Fibroblast of peridontal ligament (primary cell): ENCODE measurements around the gene CXXC1.
"Not testable (repeated sequence)": the region's sequence is repeated elsewhere in the genome, so short reads cannot be mapped to it uniquely, and the experiment has no call there.

Experiments
- DNase-seq: peaks from one replicate; pipeline ENCODE4 v3.0.0-alpha.2; 2010; ENCODE audit errors: extremely low read depth

CXXC1 gene

GRCh38 chr18:50274044-50274442 is 13.4 kb downstream of the CXXC1 start:
- no peak for DNase-seq

DNA sequence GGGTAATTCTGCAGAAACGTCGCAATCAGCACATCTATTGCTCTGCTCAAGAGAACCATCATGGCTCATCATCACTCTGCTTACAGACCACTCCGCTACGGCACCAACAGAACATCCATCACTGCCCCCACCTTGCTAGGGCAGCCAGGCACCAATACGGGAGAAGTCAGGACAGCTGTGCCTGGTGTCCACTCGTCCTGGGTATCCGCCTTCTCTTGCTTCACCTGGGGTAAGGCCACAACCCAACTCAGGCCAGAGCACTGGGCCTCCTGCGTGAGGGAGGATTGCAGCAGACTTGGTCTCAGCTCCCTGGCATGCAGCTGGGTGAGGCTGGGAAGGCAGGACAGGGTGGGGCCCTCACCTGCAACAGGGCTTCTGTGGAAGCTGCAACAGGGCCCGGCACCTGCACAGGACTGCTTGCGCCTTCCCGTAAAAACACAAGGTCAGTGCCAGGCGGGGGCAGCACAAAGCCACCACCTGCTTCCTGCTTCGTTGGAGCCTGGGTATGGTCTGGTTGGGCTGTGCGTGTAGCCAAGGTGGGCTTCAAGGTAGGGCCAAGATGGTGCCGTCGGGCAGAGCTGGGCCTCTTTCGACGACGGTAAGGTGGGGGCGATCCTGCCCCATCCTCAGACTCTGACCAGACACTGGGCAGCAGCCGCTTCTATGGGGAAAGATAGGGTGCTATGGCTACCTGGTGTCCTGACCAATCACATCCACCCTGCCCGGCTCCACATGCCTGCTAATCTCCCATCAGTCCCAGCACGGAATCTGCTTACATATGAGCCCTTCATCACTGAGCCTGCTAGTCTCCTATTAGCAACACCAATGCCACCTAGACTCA is 14.1 kb downstream of the CXXC1 start:
- DNase-seq = no peak

DNA sequence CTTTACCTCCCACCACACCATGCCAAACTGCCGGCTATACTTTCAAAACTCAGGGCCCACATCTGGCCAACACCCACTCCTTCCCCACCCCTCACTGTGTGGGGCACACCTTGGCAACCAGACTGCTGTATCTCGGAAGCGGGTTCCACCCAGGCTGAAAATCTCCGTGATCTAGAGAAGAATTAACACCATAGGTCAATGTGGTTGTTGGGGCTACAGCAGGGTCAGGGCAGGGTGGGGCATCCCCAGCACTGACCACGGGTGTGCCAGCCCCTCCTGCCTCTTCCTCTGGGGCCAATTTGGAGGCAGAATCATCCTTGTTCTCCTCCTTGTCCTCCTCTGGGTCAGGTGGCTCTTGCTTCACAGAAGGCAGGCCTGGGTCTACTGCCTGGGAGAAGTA is 14.9 kb downstream of the CXXC1 start:
- DNase-seq = no peak

- DNase-seq = peak; percentile 62
These were observed 19.3 kb downstream of the CXXC1 start for GRCh38 chr18:50268022-50268747.

DNA sequence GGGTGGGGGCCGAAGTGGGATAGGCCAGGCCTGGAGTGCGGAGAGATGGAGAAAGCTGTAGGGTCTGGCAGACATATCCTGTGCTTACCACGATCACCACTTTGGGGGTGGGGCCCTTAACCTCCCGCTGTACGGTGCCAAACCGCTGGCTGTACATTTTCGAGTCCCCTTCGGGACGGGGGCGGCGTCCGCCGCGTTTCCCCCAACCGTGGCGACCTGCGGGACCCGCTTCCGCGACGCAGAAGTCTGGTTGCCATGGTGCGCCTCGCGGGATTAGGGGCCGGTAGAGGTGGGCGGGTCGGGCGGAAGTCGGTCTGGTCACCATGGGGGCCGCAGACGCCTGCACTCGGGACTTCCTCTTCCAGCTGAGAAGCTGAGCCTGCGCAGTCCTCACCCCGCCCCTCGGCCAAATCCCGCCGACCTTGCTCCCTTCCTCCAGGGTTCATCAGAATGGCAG is 21.2 kb downstream of the CXXC1 start, which contains the start of gene CFAP53:
CFAP53 (minus strand) TSS at position 248 of the 457 bp plus-strand sequence; CDS start at position 157, 91 bp downstream.
- DNase-seq = peak; percentile 81

- no peak for DNase-seq
These were observed 24.5 kb downstream of the CXXC1 start for GRCh38 chr18:50262977-50263376.

DNA sequence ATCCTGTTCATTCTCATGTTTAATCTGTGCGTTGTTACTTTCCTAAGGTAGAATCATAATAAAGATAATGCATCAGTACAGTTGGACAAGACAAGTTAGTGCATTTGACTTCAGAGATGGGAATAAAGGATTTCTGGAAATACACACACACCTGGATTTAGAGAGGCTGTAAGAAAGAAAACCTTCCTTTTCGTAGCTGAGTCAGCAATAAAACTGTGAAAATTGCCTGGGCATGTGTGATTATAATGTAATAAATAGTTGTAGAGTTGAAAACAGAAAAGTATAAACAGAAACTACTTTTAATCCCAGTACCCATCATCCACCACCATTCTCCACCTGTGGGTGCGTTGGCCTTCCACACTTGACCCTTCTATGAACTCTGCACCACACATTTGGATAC is 36.6 kb downstream of the CXXC1 start:
- no peak for DNase-seq

DNA sequence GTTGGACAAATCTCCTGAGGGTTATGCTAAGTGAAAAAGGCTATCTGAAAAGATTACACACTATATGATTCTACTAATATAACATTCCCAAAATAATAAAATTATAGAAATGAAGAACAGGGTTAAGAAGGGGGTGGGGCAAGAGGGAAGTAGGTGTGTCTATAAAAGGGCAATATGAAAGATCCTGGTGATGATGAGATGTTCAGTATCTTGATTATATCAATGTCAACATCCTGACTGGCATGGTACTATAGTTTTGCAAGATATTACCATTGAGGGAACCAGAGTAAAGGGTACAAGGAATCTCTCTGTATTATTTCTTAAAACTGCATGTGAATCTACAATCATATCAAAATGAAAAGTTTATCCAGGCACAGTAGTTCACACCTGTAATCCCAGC is 37.9 kb downstream of the CXXC1 start:
- DNase-seq = no peak

DNA sequence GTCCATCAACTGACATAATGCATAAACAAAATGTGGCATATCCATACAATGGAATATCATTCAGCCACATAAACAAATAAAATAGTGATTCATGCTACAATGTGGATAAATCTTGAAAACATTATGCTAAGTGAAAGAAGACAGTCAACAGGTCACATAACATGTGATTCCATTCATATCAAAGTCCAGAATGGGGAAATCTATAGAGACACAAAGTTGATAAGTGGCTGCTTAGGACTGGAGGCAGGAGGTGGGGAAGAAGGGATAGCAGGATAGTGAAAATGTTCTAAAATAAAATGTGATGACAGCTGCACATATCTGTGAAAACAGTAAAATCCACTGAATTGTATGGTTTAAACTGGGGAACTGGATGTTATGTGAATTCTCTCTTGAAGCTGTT is 39.9 kb downstream of the CXXC1 start:
- no peak for DNase-seq

GRCh38 chr18:50241768-50242167 is 45.7 kb downstream of the CXXC1 start:
- DNase-seq = not testable (repeated sequence)

DNA sequence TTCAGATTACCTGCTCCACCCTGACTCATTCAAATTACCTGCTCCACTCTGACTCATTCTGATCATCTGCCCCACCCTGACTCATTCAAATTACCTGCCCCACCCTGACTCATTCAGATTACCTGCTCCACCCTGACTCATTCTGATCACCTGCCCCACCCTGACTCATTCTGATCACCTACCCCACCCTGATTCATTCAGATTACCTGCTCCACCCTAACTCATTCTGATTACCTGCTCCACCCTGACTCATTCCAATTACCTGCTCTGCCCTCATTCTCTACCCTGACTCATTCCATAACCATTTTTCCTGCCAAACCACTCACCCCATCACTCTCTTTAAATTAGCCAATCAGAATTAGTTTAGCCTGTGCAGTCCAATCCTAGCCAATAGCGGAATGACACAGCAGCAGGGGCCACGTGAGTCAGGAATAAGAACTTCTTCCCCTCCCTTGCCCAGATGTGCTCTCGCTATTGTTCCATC is 47.4 kb downstream of the CXXC1 start:
- DNase-seq = no peak

- DNase-seq = no peak
These were observed 55.1 kb downstream of the CXXC1 start for GRCh38 chr18:50232419-50232818.
